Pancreas (tissue), 10 donors: ENCODE results near the gene CFDP1. TPM values are rescaled to one million over a fixed set of nuclear protein-coding genes. Genes with fewer than 3 reads are reported as not detected.

Experiments used
- ATAC-seq, 4 donors: fragments of 200-7000 bp; cut with Tn5 transposase; one replicate each; pipeline versions ENCODE4 v1.8.0 to v1.9.1; 2020; ENCODE audit warnings: mild to moderate bottlenecking in 4 of 4, moderate library complexity in 4 of 4
- DNase-seq, 6 donors: peaks; one replicate each; pipeline ENCODE4 v3.0.0-alpha.2; 2020
- FAIRE-seq: peaks from 2 replicates; lab custom pipeline; 2012; peaks lifted over from hg19 to GRCh38; lab: Jason Lieb, UNC
- H3K27ac ChIP-seq, 4 donors: fragments of 200-600 bp; sonication (generic); 1 replicate in 3 of 4; 2 replicates in 1 of 4; pipeline versions ENCODE4 v1.5.0 to v1.8.0; 2020
- H3K27me3 ChIP-seq, 4 donors: fragments of 200-600 bp; one replicate each; pipeline ENCODE4 v1.8.0; 2021
- H3K36me3 ChIP-seq, 3 donors: fragments of 200-600 bp; sonication (generic) in 1 of 3; one replicate each; pipeline versions ENCODE4 v1.5.0 to v1.8.0; 2020 to 2021
- H3K4me1 ChIP-seq, 3 donors: fragments of 200-600 bp; one replicate each; pipeline ENCODE4 v1.8.0; 2021
- H3K4me3 ChIP-seq, 4 donors: fragments of 200-600 bp; sonication (generic) in 2 of 4; one replicate each; pipeline versions ENCODE4 v1.5.0 to v1.8.0; 2020 to 2021
- H3K9me3 ChIP-seq, 4 donors: fragments of 200-600 bp; one replicate each; pipeline ENCODE4 v1.8.0; 2021
- CTCF ChIP-seq, 4 donors: fragments of 200-600 bp; sonication (generic) in 3 of 4; IDR thresholded peaks; one replicate each; pipeline versions ENCODE4 v1.5.0 to v1.8.0; 2021; ENCODE audit warnings: antibody characterized with exemption in 4 of 4
- WGBS, 2 donors: extraction: QIAGEN DNeasy Blood & Tissue Kit; methylation state at CpG; one replicate each; pipeline ENCODE4 v1.1.7; 2013; 5-methylcytosine and 5-hydroxymethylcytosine counted together
- intact Hi-C, 3 donors: fragments of 100-400 bp; cut with DNase I; formaldehyde crosslinking; loops; one replicate each; pipeline versions ENCODE4 v1.11.1 to v1.14.2; 2022
- polyA plus RNA-seq, 2 donors: library from polyadenylated mRNA; stranded (reverse); fragments of 200-250 nt; gene quantifications; one replicate each; pipeline ENCODE4 v1.2.3, GENCODE V29; 2013
- total RNA-seq, 6 donors: library from RNA; stranded (reverse); fragmentation: NEBNext Ultra II Directional in 4 of 6; extraction: Animal tissue kit (Norgen Biotek cat#: 25700) in 4 of 6; gene quantifications; one replicate each; pipeline versions ENCODE4 v1.2.1 to v1.2.4, GENCODE V29; 2021 to 2023
- donor health status: healthy with polysubstance abuse.
- donor health status: DM: no; HTN: no; CAD: no; lungs with moderate emphysema.
- donor health status: DM: no; HTN: no; CAD: no.
- donor health status: control.
- donor health status: control.
- donor health status: Bipolar disorder and iron deficiency.
- donor health status: DM: yes; HTN: yes; CAD: no.
- donor health status: DM: no; HTN: no; CAD: no.
- donor health status: DM: no; HTN: no; CAD: no.
- donor health status: DM: yes; HTN: yes; CAD: no.

CFDP1 gene
- total and polyA plus RNA-seq, 8 donors = 19.3 to 57.5 (median 25.6) TPM

GRCh38 chr16:75398333-75398732 is 35.0 kb downstream of the CFDP1 start:
- Histone ChIP-seq H3K4me1 (peaks cover 0 to 7% (median 0%) of the 10 kb centered on the region in 3 donors), H3K36me3 (peaks cover 0 to 7% (median 0%) of the 10 kb centered on the region in 3 donors), H3K4me3 (no peak overlapping the region), H3K27me3 (no peaks in the 10 kb centered on the region), H3K27ac (no peak overlapping the region), H3K9me3 (no peaks in the 10 kb centered on the region)
- DNase-seq (no peak), ATAC-seq (peak in 2 of 4 donors; percentile 28 to 46), FAIRE-seq (no peak)
- WGBS, 2 donors = 43 to 46% methylated on average over 1 of the region's 1 CpG
- no peak for TF ChIP-seq CTCF (IDR thresholded peaks at IDR 0.05)
- intact Hi-C loops = no loop called here

- H3K4me3 ChIP-seq = no peak overlapping the region
- intact Hi-C loops = no loop called here
- no peaks in the 10 kb centered on the region for H3K9me3 ChIP-seq
- no peak for DNase-seq
- TF ChIP-seq CTCF (IDR thresholded peaks at IDR 0.05) = no peak
- H3K27me3 ChIP-seq = no peaks in the 10 kb centered on the region
- ATAC-seq = no peak
- no peaks in the 10 kb centered on the region for H3K4me1 ChIP-seq
- FAIRE-seq = no peak
- H3K27ac ChIP-seq = no peak overlapping the region
- WGBS, 2 donors = 91% methylated on average over 5 of the region's 5 CpGs
- H3K36me3 ChIP-seq = peaks cover 0 to 7% (median 0%) of the 10 kb centered on the region in 3 donors
Observed at GRCh38 chr16:75394941-75395340, 38.4 kb downstream of the CFDP1 start.

GRCh38 chr16:75392906-75393305 is 40.4 kb downstream of the CFDP1 start:
- Histone ChIP-seq H3K27ac (no peak overlapping the region), H3K9me3 (no peaks in the 10 kb centered on the region), H3K27me3 (no peaks in the 10 kb centered on the region), H3K4me3 (no peak overlapping the region), H3K36me3 (peaks cover 0 to 15% (median 0%) of the 10 kb centered on the region in 3 donors), H3K4me1 (no peaks in the 10 kb centered on the region)
- no peak for TF ChIP-seq CTCF (IDR thresholded peaks at IDR 0.05)
- intact Hi-C loops = no loop called here
- no peak for FAIRE-seq
- 90 to 95% methylated on average over 2 of the region's 2 CpGs for WGBS, 2 donors
- DNase-seq = no peak
- ATAC-seq = no peak

GRCh38 chr16:75390926-75391653 is 42.2 kb downstream of the CFDP1 start:
- no peak overlapping the region for H3K4me3 ChIP-seq
- H3K9me3 ChIP-seq = no peaks in the 10 kb centered on the region
- H3K4me1 ChIP-seq = no peaks in the 10 kb centered on the region
- 66 to 75% methylated on average over 1 of the region's 1 CpG for WGBS, 2 donors
- intact Hi-C loops = no loop called here
- H3K36me3 ChIP-seq = peaks cover 0 to 15% (median 0%) of the 10 kb centered on the region in 3 donors
- TF ChIP-seq CTCF (IDR thresholded peaks at IDR 0.05) = no peak
- FAIRE-seq (no peak), ATAC-seq (no peak), DNase-seq (no peak)
- H3K27me3 ChIP-seq = no peaks in the 10 kb centered on the region
- no peak overlapping the region for H3K27ac ChIP-seq

GRCh38 chr16:75389096-75389690 is 44.1 kb downstream of the CFDP1 start:
- DNase-seq = no peak
- intact Hi-C loops = no loop called here
- Histone ChIP-seq H3K4me1 (no peaks in the 10 kb centered on the region), H3K27ac (no peak overlapping the region), H3K4me3 (no peak overlapping the region), H3K36me3 (peaks cover 0 to 9% (median 0%) of the 10 kb centered on the region in 3 donors), H3K9me3 (no peaks in the 10 kb centered on the region), H3K27me3 (no peaks in the 10 kb centered on the region)
- ATAC-seq = no peak
- no peak for FAIRE-seq
- WGBS, 2 donors = 89 to 93% methylated on average over 2 of the region's 2 CpGs
- TF ChIP-seq CTCF (IDR thresholded peaks at IDR 0.05) = no peak
